Mucosa of gallbladder (tissue), 1 donor: ENCODE results near the gene IMMT. TPM values are rescaled to one million over a fixed set of nuclear protein-coding genes. Genes with fewer than 3 reads are reported as not detected.

Experiments
- DNase-seq: peaks from one replicate; pipeline ENCODE4 v3.0.0-alpha.2; 2020; ENCODE audit warnings: low spot score
- total RNA-seq: library from RNA; stranded (reverse); gene quantifications from one replicate; pipeline ENCODE4 v1.2.1, GENCODE V29; 2021
- donor health status: DM: no; HTN: no; CAD: no.

Gene IMMT
- total RNA-seq, 1 donor from 2014 or later = 74.7 TPM

- no peak for DNase-seq
Measured at GRCh38 chr2:86199834-86200177, 4.5 kb upstream of the IMMT start.

- DNase-seq = no peak
Measured at GRCh38 chr2:86195808-86196387, 636 bp upstream of the IMMT start.

- no peak for DNase-seq
Measured at GRCh38 chr2:86194751-86195054, 559 bp downstream of the IMMT start.

GRCh38 chr2:86193901-86194567, 1.2 kb downstream of the IMMT start:
- no peak for DNase-seq

- DNase-seq = no peak
Measured at GRCh38 chr2:86189782-86190416, 5.4 kb downstream of the IMMT start.

GRCh38 chr2:86186431-86186830, 8.8 kb downstream of the IMMT start:
- no peak for DNase-seq

- DNase-seq = no peak
Measured at GRCh38 chr2:86185517-86186212, 9.6 kb downstream of the IMMT start.

GRCh38 chr2:86176597-86176996, 18.7 kb downstream of the IMMT start:
- no peak for DNase-seq

- DNase-seq = no peak
Measured at GRCh38 chr2:86175828-86176227, 19.4 kb downstream of the IMMT start.

GRCh38 chr2:86174445-86174844, 20.8 kb downstream of the IMMT start:
- DNase-seq = no peak

GRCh38 chr2:86172610-86173009, 22.7 kb downstream of the IMMT start:
- DNase-seq = no peak

GRCh38 chr2:86171295-86171694, 24.0 kb downstream of the IMMT start:
- DNase-seq = no peak

- DNase-seq = no peak
Measured at GRCh38 chr2:86170449-86170848, 24.8 kb downstream of the IMMT start.

GRCh38 chr2:86160156-86160952, 34.9 kb downstream of the IMMT start:
- no peak for DNase-seq

- no peak for DNase-seq
Measured at GRCh38 chr2:86158286-86158685, 37.0 kb downstream of the IMMT start.

GRCh38 chr2:86157009-86157556, 38.2 kb downstream of the IMMT start:
- no peak for DNase-seq

- DNase-seq = no peak
Measured at GRCh38 chr2:86150502-86150901, 44.8 kb downstream of the IMMT start.

GRCh38 chr2:86147793-86148192, 47.5 kb downstream of the IMMT start:
- no peak for DNase-seq

GRCh38 chr2:86143926-86144685, 51.2 kb downstream of the IMMT start:
- no peak for DNase-seq

GRCh38 chr2:86143307-86143706, 52.0 kb downstream of the IMMT start:
- DNase-seq = no peak
